Loucy (cell line): ENCODE measurements around the gene DNAH5.

Experiments
- H2AFZ ChIP-seq: fragments of 200-600 bp; sonication (generic); 2 replicates; pipeline ENCODE4 v1.6.0; 2016; ENCODE audit warnings: antibody characterized with exemption, mild to moderate bottlenecking, low read length, moderate library complexity
- H3F3A ChIP-seq: fragments of 200-600 bp; 2 replicates; pipeline ENCODE4 v1.6.0; 2016; ENCODE audit warnings: antibody characterized with exemption, low read depth, mild to moderate bottlenecking
- H3K27me3 ChIP-seq: fragments of 200-600 bp; sonication (generic); 2 replicates; pipeline ENCODE4 v1.6.1; 2014; ENCODE audit warnings: low read length, mild to moderate bottlenecking; ENCODE audit not compliant: insufficient read depth, poor library complexity, severe bottlenecking
- H3K36me3 ChIP-seq: fragments of 200-600 bp; sonication (generic); 2 replicates; pipeline ENCODE4 v1.6.1; 2016; ENCODE audit warnings: low read length; ENCODE audit not compliant: insufficient read depth
- H3K4me1 ChIP-seq: fragments of 200-600 bp; sonication (generic); 2 replicates; pipeline ENCODE4 v1.5.1; 2014; ENCODE audit warnings: low read length, mild to moderate bottlenecking; ENCODE audit not compliant: insufficient read depth, poor library complexity, severe bottlenecking
- H3K4me2 ChIP-seq: fragments of 200-600 bp; sonication (generic); 2 replicates; pipeline ENCODE4 v1.6.0; 2014; ENCODE audit warnings: antibody characterized with exemption, low read length, low read depth, mild to moderate bottlenecking; ENCODE audit not compliant: poor library complexity, severe bottlenecking
- H3K4me3 ChIP-seq: fragments of 200-600 bp; sonication (generic); 2 replicates; pipeline ENCODE4 v1.5.1; 2014; ENCODE audit warnings: low read length, mild to moderate bottlenecking, mixed read lengths; ENCODE audit not compliant: poor library complexity, severe bottlenecking
- H3K79me2 ChIP-seq: fragments of 200-600 bp; sonication (generic); 2 replicates; pipeline ENCODE4 v1.6.1; 2014; ENCODE audit warnings: low read length; ENCODE audit not compliant: insufficient read depth
- H3K9ac ChIP-seq: fragments of 200-600 bp; sonication (generic); 2 replicates; pipeline ENCODE4 v1.6.0; 2014; ENCODE audit warnings: mild to moderate bottlenecking, low read depth, low read length, moderate library complexity; ENCODE audit not compliant: poor library complexity, severe bottlenecking
- H3K9me2 ChIP-seq: fragments of 200-600 bp; sonication (generic); replicated peaks from 2 replicates; pipeline ENCODE4 v1.6.1; 2016; ENCODE audit warnings: low read depth, low read length, mixed read lengths
- H3K9me3 ChIP-seq: fragments of 200-600 bp; sonication (generic); 2 replicates; pipeline ENCODE4 v1.6.1; 2014; ENCODE audit warnings: mild to moderate bottlenecking, antibody characterized with exemption, low read length, low read depth; ENCODE audit not compliant: insufficient read depth
- H4K20me1 ChIP-seq: fragments of 200-600 bp; sonication (generic); 2 replicates; pipeline ENCODE4 v1.6.0; 2014; ENCODE audit warnings: antibody characterized with exemption, low read length, mild to moderate bottlenecking; ENCODE audit not compliant: insufficient read depth, poor library complexity, severe bottlenecking
- EZH2phosphoT487 ChIP-seq: fragments of 200-600 bp; IDR thresholded peaks from 2 replicates; pipeline ENCODE4 v1.6.1; 2018; ENCODE audit warnings: antibody characterized with exemption, mild to moderate bottlenecking, moderate library complexity, borderline replicate concordance
- TF ChIP-seq, protein P1 (sequence below): fragments of 200-600 bp; sonication (generic); conservative IDR thresholded peaks from 2 replicates; pipeline ENCODE4 v1.5.1; 2014; ENCODE audit warnings: mild to moderate bottlenecking, antibody characterized with exemption, low read length

Gene DNAH5

DNA sequence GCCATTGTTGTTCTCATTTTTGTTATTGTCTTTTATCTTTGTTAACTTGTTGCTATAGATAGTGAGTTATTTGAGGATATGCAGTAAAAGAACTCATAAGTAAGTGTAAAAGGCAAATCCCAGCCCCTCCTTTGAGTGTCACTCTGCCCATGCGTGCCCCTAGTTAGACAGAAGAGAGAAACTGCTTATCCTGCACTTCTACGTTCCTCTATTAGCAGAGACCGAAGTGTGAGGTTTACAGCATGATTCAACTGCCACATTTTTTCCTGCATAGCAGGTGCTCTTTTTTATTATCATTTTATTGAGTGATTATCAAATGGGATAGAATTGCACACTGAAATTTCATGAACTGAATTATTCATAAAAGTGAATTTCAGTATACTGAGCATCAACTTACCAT is 12.0 kb upstream of the DNAH5 start:
- no peaks in the 10 kb centered on the region for H4K20me1 ChIP-seq
- H3K27me3 ChIP-seq = no peaks in the 10 kb centered on the region
- no peaks in the 10 kb centered on the region for H3K79me2 ChIP-seq
- H3K9me2 ChIP-seq = no peaks in the 10 kb centered on the region
- TF ChIP-seq EZH2phosphoT487 = no peak
- TF ChIP-seq, protein P1, sequence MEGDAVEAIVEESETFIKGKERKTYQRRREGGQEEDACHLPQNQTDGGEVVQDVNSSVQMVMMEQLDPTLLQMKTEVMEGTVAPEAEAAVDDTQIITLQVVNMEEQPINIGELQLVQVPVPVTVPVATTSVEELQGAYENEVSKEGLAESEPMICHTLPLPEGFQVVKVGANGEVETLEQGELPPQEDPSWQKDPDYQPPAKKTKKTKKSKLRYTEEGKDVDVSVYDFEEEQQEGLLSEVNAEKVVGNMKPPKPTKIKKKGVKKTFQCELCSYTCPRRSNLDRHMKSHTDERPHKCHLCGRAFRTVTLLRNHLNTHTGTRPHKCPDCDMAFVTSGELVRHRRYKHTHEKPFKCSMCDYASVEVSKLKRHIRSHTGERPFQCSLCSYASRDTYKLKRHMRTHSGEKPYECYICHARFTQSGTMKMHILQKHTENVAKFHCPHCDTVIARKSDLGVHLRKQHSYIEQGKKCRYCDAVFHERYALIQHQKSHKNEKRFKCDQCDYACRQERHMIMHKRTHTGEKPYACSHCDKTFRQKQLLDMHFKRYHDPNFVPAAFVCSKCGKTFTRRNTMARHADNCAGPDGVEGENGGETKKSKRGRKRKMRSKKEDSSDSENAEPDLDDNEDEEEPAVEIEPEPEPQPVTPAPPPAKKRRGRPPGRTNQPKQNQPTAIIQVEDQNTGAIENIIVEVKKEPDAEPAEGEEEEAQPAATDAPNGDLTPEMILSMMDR = no peak
- no peak overlapping the region for H3K4me3 ChIP-seq
- no peak overlapping the region for H3K9ac ChIP-seq
- H2AFZ ChIP-seq = no peak overlapping the region
- H3K9me3 ChIP-seq = no peaks in the 10 kb centered on the region
- H3K36me3 ChIP-seq = no peaks in the 10 kb centered on the region
- H3F3A ChIP-seq = no peaks in the 10 kb centered on the region
- no peak overlapping the region for H3K4me2 ChIP-seq
- H3K4me1 ChIP-seq = no peaks in the 10 kb centered on the region

DNA sequence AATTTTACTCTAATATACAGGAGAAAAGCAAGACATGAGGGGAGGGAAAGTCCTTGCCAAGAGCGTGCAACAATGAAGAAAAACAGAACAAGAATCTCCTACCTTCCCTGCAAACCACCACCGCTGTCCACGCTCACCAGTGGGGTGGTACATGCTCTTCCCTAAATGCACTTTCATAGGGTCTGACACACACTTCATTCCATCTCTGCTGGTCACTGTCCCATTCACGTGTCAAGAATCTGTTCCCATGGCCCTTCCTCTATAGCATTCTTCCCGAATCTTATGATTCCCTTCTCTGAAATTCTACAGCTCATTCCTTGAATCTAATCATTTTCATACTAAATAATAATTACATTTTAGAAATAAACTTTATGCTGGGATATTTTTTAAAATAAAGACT is 11.4 kb upstream of the DNAH5 start:
- Histone ChIP-seq H3F3A (no peaks in the 10 kb centered on the region), H3K9me2 (no peaks in the 10 kb centered on the region), H3K9me3 (no peaks in the 10 kb centered on the region), H2AFZ (no peak overlapping the region), H3K27me3 (no peaks in the 10 kb centered on the region), H3K9ac (no peak overlapping the region), H3K36me3 (no peaks in the 10 kb centered on the region), H3K4me3 (no peak overlapping the region), H3K4me2 (no peak overlapping the region), H4K20me1 (no peaks in the 10 kb centered on the region), H3K79me2 (no peaks in the 10 kb centered on the region), H3K4me1 (no peaks in the 10 kb centered on the region)
- TF ChIP-seq EZH2phosphoT487 = no peak
- TF ChIP-seq, protein P1 = no peak

- no peaks in the 10 kb centered on the region for H3K4me1 ChIP-seq
- no peak overlapping the region for H3K9ac ChIP-seq
- H3K9me2 ChIP-seq = no peaks in the 10 kb centered on the region
- TF ChIP-seq, protein P1 = no peak
- TF ChIP-seq EZH2phosphoT487 = no peak
- no peak overlapping the region for H3K4me3 ChIP-seq
- H4K20me1 ChIP-seq = no peaks in the 10 kb centered on the region
- no peak overlapping the region for H2AFZ ChIP-seq
- H3K79me2 ChIP-seq = no peaks in the 10 kb centered on the region
- H3K27me3 ChIP-seq = no peaks in the 10 kb centered on the region
- H3K9me3 ChIP-seq = no peaks in the 10 kb centered on the region
- H3K36me3 ChIP-seq = no peaks in the 10 kb centered on the region
- H3F3A ChIP-seq = no peaks in the 10 kb centered on the region
- H3K4me2 ChIP-seq = no peak overlapping the region
Measured at GRCh38 chr5:13946111-13946510, 1.6 kb upstream of the DNAH5 start.
